Hepatocyte (in vitro differentiated cells): Measurements from ENCODE around the gene RNF144B. TPM values are rescaled to one million over a fixed set of nuclear protein-coding genes. Genes with fewer than 3 reads are reported as not detected.

Experiments
- DNase-seq: peaks from one replicate; pipeline ENCODE4 v3.0.0-alpha.2; 2016; ENCODE audit warnings: low spot score
- H2AFZ ChIP-seq: fragments of 200-600 bp; sonication (generic); 2 replicates; pipeline ENCODE4 v1.6.0; 2016; ENCODE audit warnings: antibody characterized with exemption, mild to moderate bottlenecking
- H3K27ac ChIP-seq: fragments of 200-600 bp; sonication (generic); 2 replicates; pipeline ENCODE4 v1.5.1; 2016; ENCODE audit warnings: mild to moderate bottlenecking
- H3K27me3 ChIP-seq: fragments of 200-600 bp; sonication (generic); 2 replicates; pipeline ENCODE4 v1.6.1; 2016
- H3K36me3 ChIP-seq: fragments of 200-600 bp; sonication (generic); replicated peaks from 2 replicates; pipeline ENCODE4 v1.5.1; 2016; ENCODE audit warnings: low read depth; ENCODE audit not compliant: insufficient read depth
- H3K4me1 ChIP-seq: fragments of 200-600 bp; sonication (generic); 2 replicates; pipeline ENCODE4 v1.5.1; 2016; ENCODE audit warnings: mild to moderate bottlenecking, moderate library complexity; ENCODE audit not compliant: insufficient read depth
- H3K4me2 ChIP-seq: fragments of 200-600 bp; sonication (generic); 2 replicates; pipeline ENCODE4 v1.6.0; 2016
- H3K4me3 ChIP-seq: fragments of 200-600 bp; sonication (generic); 2 replicates; pipeline ENCODE4 v1.5.1; 2016; ENCODE audit warnings: mild to moderate bottlenecking
- H3K79me2 ChIP-seq: fragments of 200-600 bp; sonication (generic); 2 replicates; pipeline ENCODE4 v1.6.0; 2017; ENCODE audit warnings: mild to moderate bottlenecking
- H3K9me2 ChIP-seq: fragments of 200-600 bp; sonication (generic); replicated peaks from 2 replicates; pipeline ENCODE4 v1.6.0; 2017; ENCODE audit warnings: mild to moderate bottlenecking; ENCODE audit not compliant: insufficient read depth
- H3K9me3 ChIP-seq: fragments of 200-600 bp; sonication (generic); 2 replicates; pipeline ENCODE4 v1.5.1; 2016; ENCODE audit warnings: low read depth, mild to moderate bottlenecking
- H4K20me1 ChIP-seq: fragments of 200-600 bp; sonication (generic); 2 replicates; pipeline ENCODE4 v1.6.0; 2016; ENCODE audit warnings: mild to moderate bottlenecking; ENCODE audit not compliant: insufficient read depth, poor library complexity, severe bottlenecking
- EZH2 ChIP-seq: fragments of 200-600 bp; sonication (generic); IDR thresholded peaks from 2 replicates; pipeline ENCODE4 v1.6.1; 2016; ENCODE audit warnings: antibody characterized with exemption, mild to moderate bottlenecking, borderline replicate concordance
- EZH2phosphoT487 ChIP-seq: fragments of 200-600 bp; sonication (generic); IDR thresholded peaks from one replicate; pipeline ENCODE4 v1.6.1; 2018; ENCODE audit warnings: antibody characterized with exemption, mild to moderate bottlenecking, low read depth, moderate library complexity; ENCODE audit not compliant: unreplicated experiment, severe bottlenecking
- WGBS: methylation state at CpG from one replicate; pipeline ENCODE4 v1.1.6; 2016; ENCODE audit warnings: low lambda C conversion rate; ENCODE audit errors: missing lambda C conversion rate; 5-methylcytosine and 5-hydroxymethylcytosine counted together
- polyA plus RNA-seq: library from polyadenylated mRNA; unstranded; fragments of >200 nt; fragmentation: Nextera tagmentation; extraction: Ambion mirVana; gene quantifications from 2 replicates; pipeline ENCODE4 v1.2.1, GENCODE V29; 2016
- total RNA-seq: library from RNA; depleted of rRNA; stranded (reverse); fragments of >200 nt; gene quantifications from 2 replicates; pipeline ENCODE4 v1.2.3, GENCODE V29; 2014
- TF ChIP-seq, protein P1 (sequence below): fragments of 200-600 bp; sonication (generic); IDR thresholded peaks from 2 replicates; pipeline ENCODE4 v1.5.1; 2016; ENCODE audit warnings: antibody characterized with exemption, mild to moderate bottlenecking; ENCODE audit not compliant: poor library complexity

Gene RNF144B
- total and polyA plus RNA-seq, 2 experiments from 2014 or later: 0.37 to 2.2 TPM

DNA sequence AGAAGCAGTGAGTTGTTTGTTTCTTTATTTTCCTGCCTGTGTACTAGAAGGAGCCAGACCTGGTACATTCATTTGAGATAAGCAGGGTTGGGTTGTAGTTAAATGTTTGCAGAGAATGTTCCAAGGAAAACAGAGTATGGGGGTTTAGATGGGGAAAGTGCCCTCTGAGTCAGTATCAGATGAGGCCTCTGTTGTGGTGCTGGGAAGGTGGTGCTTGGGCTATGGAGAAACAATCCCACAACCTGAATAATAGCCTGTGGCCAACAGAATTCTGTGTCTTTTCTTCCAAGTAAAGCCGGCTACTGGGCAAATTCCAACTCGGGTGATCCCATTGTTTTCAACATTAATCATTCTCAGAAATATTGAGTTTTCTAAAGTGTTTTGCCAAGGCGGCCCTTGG lies 109.3 kb downstream of the RNF144B start:
- 67% methylated on average over 3 of the region's 3 CpGs for WGBS
- Histone ChIP-seq H2AFZ (no peak overlapping the region), H3K79me2 (no peaks in the 10 kb centered on the region), H3K9me3 (no peaks in the 10 kb centered on the region), H3K36me3 (no peaks in the 10 kb centered on the region), H4K20me1 (no peaks in the 10 kb centered on the region), H3K27me3 (no peaks in the 10 kb centered on the region), H3K9me2 (no peaks in the 10 kb centered on the region), H3K4me1 (no peaks in the 10 kb centered on the region), H3K4me2 (no peak overlapping the region), H3K4me3 (no peak overlapping the region), H3K27ac (no peak overlapping the region)
- no peak for DNase-seq
- TF ChIP-seq EZH2phosphoT487 (no peak), EZH2 (no peak)
- TF ChIP-seq, protein P1, sequence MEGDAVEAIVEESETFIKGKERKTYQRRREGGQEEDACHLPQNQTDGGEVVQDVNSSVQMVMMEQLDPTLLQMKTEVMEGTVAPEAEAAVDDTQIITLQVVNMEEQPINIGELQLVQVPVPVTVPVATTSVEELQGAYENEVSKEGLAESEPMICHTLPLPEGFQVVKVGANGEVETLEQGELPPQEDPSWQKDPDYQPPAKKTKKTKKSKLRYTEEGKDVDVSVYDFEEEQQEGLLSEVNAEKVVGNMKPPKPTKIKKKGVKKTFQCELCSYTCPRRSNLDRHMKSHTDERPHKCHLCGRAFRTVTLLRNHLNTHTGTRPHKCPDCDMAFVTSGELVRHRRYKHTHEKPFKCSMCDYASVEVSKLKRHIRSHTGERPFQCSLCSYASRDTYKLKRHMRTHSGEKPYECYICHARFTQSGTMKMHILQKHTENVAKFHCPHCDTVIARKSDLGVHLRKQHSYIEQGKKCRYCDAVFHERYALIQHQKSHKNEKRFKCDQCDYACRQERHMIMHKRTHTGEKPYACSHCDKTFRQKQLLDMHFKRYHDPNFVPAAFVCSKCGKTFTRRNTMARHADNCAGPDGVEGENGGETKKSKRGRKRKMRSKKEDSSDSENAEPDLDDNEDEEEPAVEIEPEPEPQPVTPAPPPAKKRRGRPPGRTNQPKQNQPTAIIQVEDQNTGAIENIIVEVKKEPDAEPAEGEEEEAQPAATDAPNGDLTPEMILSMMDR: no peak

DNA sequence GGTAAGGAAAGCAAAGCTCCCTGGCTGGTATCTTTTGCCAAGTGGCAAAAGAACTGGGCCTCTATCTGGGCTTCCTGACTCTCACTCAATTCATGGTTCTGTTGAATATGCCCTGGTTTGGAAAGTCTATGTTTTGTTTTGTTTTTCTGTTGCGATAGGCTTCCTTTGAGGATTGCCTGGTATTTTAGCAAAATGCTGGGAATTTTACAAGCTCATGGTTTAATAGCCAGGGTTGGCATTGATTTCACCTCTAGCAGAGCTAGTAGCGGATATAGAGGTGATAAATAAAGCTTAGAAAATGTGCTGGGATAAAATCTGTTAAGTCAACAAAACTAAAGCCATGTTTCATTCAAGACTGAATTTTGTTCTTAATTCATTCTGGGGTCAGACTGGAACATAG lies 109.9 kb downstream of the RNF144B start:
- no peaks in the 10 kb centered on the region for H3K79me2 ChIP-seq
- H3K4me1 ChIP-seq: no peaks in the 10 kb centered on the region
- TF ChIP-seq EZH2 (no peak), EZH2phosphoT487 (no peak)
- TF ChIP-seq, protein P1: no peak
- H3K27ac ChIP-seq: no peak overlapping the region
- 87% methylated on average over 2 of the region's 2 CpGs for WGBS
- no peak overlapping the region for H3K4me2 ChIP-seq
- H2AFZ ChIP-seq: no peak overlapping the region
- H3K27me3 ChIP-seq: no peaks in the 10 kb centered on the region
- no peak for DNase-seq
- no peaks in the 10 kb centered on the region for H3K36me3 ChIP-seq
- no peak overlapping the region for H3K4me3 ChIP-seq
- H3K9me3 ChIP-seq: no peaks in the 10 kb centered on the region
- H3K9me2 ChIP-seq: no peaks in the 10 kb centered on the region
- no peaks in the 10 kb centered on the region for H4K20me1 ChIP-seq

DNA sequence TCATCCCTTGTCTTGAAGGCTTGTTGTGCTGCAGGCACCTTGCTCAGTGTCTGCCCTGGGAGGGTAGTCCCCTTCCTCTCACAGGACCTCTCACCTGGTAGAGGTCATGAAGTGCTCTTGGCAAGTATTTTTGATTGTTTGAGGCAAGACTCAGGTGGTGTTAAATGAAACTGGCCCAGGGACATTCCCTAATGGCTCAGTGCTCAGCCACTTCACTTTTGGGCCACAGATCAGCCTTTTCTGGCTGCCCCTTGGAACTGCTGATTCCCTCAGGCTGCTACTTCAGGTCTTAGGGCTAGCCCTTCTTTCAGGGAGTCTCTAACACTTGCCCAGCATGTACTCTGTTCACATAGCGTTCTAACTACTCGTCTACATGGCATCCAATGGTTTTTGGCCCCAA lies 111.3 kb downstream of the RNF144B start:
- H3K27me3 ChIP-seq: no peaks in the 10 kb centered on the region
- no peak overlapping the region for H3K27ac ChIP-seq
- no peak for DNase-seq
- H2AFZ ChIP-seq: no peak overlapping the region
- H4K20me1 ChIP-seq: no peaks in the 10 kb centered on the region
- H3K79me2 ChIP-seq: no peaks in the 10 kb centered on the region
- no peaks in the 10 kb centered on the region for H3K36me3 ChIP-seq
- WGBS: 98% methylated on average over 2 of the region's 2 CpGs
- H3K4me2 ChIP-seq: no peak overlapping the region
- H3K9me2 ChIP-seq: no peaks in the 10 kb centered on the region
- no peaks in the 10 kb centered on the region for H3K9me3 ChIP-seq
- no peak overlapping the region for H3K4me3 ChIP-seq
- H3K4me1 ChIP-seq: no peaks in the 10 kb centered on the region
- TF ChIP-seq EZH2phosphoT487: no peak
- TF ChIP-seq EZH2: no peak
- TF ChIP-seq, protein P1: no peak
